GM12878 (cell line): ENCODE data around the gene PTPRN2. TPM values are rescaled to one million over a fixed set of nuclear protein-coding genes. Genes with fewer than 3 reads are reported as not detected.

Experiments used
- ATAC-seq: fragments of 200-7000 bp; cut with Tn5 transposase; 3 replicates; pipeline ENCODE4 v1.9.1; 2020; ENCODE audit warnings: mild to moderate bottlenecking, moderate library complexity
- BruUV-seq: library from RNA; stranded (reverse); fragments of 400-500 nt; replicated peaks from 2 replicates; lab custom pipeline; 2021; lab: Mats Ljungman, UMichigan
- CTCF ChIA-PET: fragments of 300-600 bp; sonication (Branson Sonifier 250); formaldehyde crosslinking; extraction: SDS; loops from one replicate; lab custom pipeline; 2021; ENCODE audit warnings: inconsistent platforms; lab: Yijun Ruan, JAX
- POLR2A ChIA-PET: fragments of 350-600 bp; formaldehyde crosslinking; extraction: SDS; loops from one replicate; lab custom pipeline; 2021; ENCODE audit warnings: inconsistent platforms; lab: Charles Lee
- RAD21 ChIA-PET: fragments of 300-600 bp; sonication (Branson Sonifier 250); formaldehyde crosslinking; loops from one replicate; lab custom pipeline; 2023; ENCODE audit warnings: antibody characterized with exemption; ENCODE audit not compliant: unreplicated experiment; lab: Charles Lee
- SMC1A ChIA-PET: fragments of 300-600 bp; sonication (Branson Sonifier 250); formaldehyde crosslinking; loops from one replicate; lab custom pipeline; 2023; ENCODE audit not compliant: unreplicated experiment, uncharacterized antibody; lab: Charles Lee
- DNase-seq: peaks from one replicate; pipeline ENCODE4 v3.0.0-alpha.2; 2011; ENCODE audit warnings: low read depth, low spot score
- FAIRE-seq: peaks from 3 replicates; lab custom pipeline; 2011; peaks lifted over from hg19 to GRCh38; lab: Jason Lieb, UNC
- H2AFZ ChIP-seq: 2 replicates; pipeline ENCODE4 v1.6.0; 2011; ENCODE audit warnings: low read depth, low read length, control low read depth; ENCODE audit not compliant: control insufficient read depth
- H3K27ac ChIP-seq: 2 replicates; pipeline ENCODE4 v1.5.1; 2011; ENCODE audit warnings: control low read depth; ENCODE audit not compliant: control insufficient read depth, insufficient read depth
- H3K27me3 ChIP-seq, 2 experiments: replicated peaks in 1 of 2; 2 replicates each; pipeline versions ENCODE4 v1.6.0 to v1.6.1; 2011; ENCODE audit warnings: low read length in 1 of 2; ENCODE audit not compliant: control insufficient read depth in 2 of 2, insufficient read depth in 2 of 2
- H3K36me3 ChIP-seq, 2 experiments: 2 replicates each; pipeline ENCODE4 v1.5.1; 2011; ENCODE audit warnings: low read length in 1 of 2; ENCODE audit not compliant: control insufficient read depth in 2 of 2, insufficient read depth in 2 of 2
- H3K4me1 ChIP-seq: 2 replicates; pipeline ENCODE4 v1.6.1; 2011; ENCODE audit warnings: mild to moderate bottlenecking, low read length, moderate library complexity, mixed read lengths; ENCODE audit not compliant: control insufficient read depth, insufficient read depth
- H3K4me2 ChIP-seq: 2 replicates; pipeline ENCODE4 v1.6.0; 2011; ENCODE audit warnings: control low read depth; ENCODE audit not compliant: control insufficient read depth, insufficient read depth
- H3K4me3 ChIP-seq: fragments of 200-600 bp; sonication (generic); 2 replicates; pipeline ENCODE4 v1.5.1; 2016
- H3K79me2 ChIP-seq: 2 replicates; pipeline ENCODE4 v1.6.0; 2011; ENCODE audit warnings: low read length; ENCODE audit not compliant: control insufficient read depth, insufficient read depth
- H3K9ac ChIP-seq: 2 replicates; pipeline ENCODE4 v1.8.0; 2011; ENCODE audit warnings: low read length, control low read depth, mixed read lengths; ENCODE audit not compliant: control insufficient read depth, insufficient read depth
- H3K9me3 ChIP-seq: replicated peaks from 3 replicates; pipeline ENCODE4 v1.5.1; 2011; ENCODE audit warnings: mild to moderate bottlenecking, low read length; ENCODE audit not compliant: control insufficient read depth, insufficient read depth
- H4K20me1 ChIP-seq: 2 replicates; pipeline ENCODE4 v1.6.0; 2011; ENCODE audit not compliant: control insufficient read depth, insufficient read depth
- BHLHE40 ChIP-seq, 2 experiments: fragments of 450-650 bp in 1 of 2; IDR thresholded peaks; 2 replicates each; pipeline ENCODE4 v1.6.1; 2011 to 2017; ENCODE audit warnings: low read depth in 2 of 2, borderline replicate concordance in 1 of 2, improper control_type of control experiment in 1 of 2, low read length in 1 of 2, mild to moderate bottlenecking in 1 of 2
- E4F1 ChIP-seq: fragments of 450-650 bp; IDR thresholded peaks from 2 replicates; pipeline ENCODE4 v1.6.1; 2018; ENCODE audit warnings: borderline replicate concordance, mild to moderate bottlenecking; ENCODE audit not compliant: partially characterized antibody
- EZH2 ChIP-seq: IDR thresholded peaks from 2 replicates; pipeline ENCODE4 v1.6.1; 2012; ENCODE audit warnings: low read depth, mild to moderate bottlenecking, control low read depth, inconsistent platforms, low read length, borderline replicate concordance; ENCODE audit not compliant: control insufficient read depth
- IRF4 ChIP-seq: IDR thresholded peaks from 2 replicates; pipeline ENCODE4 v1.6.1; 2011; ENCODE audit warnings: low read depth, low read length
- KDM1A ChIP-seq: fragments of 200-600 bp; sonication (generic); IDR thresholded peaks from 2 replicates; pipeline ENCODE4 v1.6.1; 2016; ENCODE audit warnings: borderline replicate concordance
- LARP7 ChIP-seq: fragments of 450-650 bp; IDR thresholded peaks from 2 replicates; pipeline ENCODE4 v1.6.1; 2017; ENCODE audit warnings: mild to moderate bottlenecking
- PKNOX1 ChIP-seq: fragments of 450-650 bp; IDR thresholded peaks from 2 replicates; pipeline ENCODE4 v1.6.1; 2016; ENCODE audit warnings: mild to moderate bottlenecking
- RAD51 ChIP-seq: fragments of 450-650 bp; IDR thresholded peaks from 2 replicates; pipeline ENCODE4 v1.6.1; 2016; ENCODE audit warnings: moderate library complexity, mild to moderate bottlenecking, inconsistent platforms
- TARDBP ChIP-seq: IDR thresholded peaks from 2 replicates; pipeline ENCODE4 v1.6.1; 2016; ENCODE audit warnings: borderline replicate concordance
- ZSCAN29 ChIP-seq: fragments of 450-650 bp; IDR thresholded peaks from 2 replicates; pipeline ENCODE4 v1.6.1; 2017; ENCODE audit warnings: mild to moderate bottlenecking, moderate library complexity
- WGBS: methylation state at CpG from one replicate; pipeline ENCODE4 v1.1.6; 2016; ENCODE audit warnings: low lambda C conversion rate; ENCODE audit not compliant: insufficient replicate concordance, insufficient coverage; ENCODE audit errors: missing lambda C conversion rate; 5-methylcytosine and 5-hydroxymethylcytosine counted together
- in situ Hi-C: fragments of 300-500 bp; cut with MboI; formaldehyde crosslinking; loops from 9 replicates; pipeline ENCODE4 v1.14.3; 2018; ENCODE audit warnings: mixed read lengths
- intact Hi-C: fragments of 100-400 bp; cut with micrococcal nuclease; formaldehyde crosslinking; loops from one replicate; pipeline ENCODE4 v1.14.2; 2022; ENCODE audit not compliant: unreplicated experiment
- polyA plus RNA-seq, 11 experiments: library from polyadenylated mRNA; depleted of rRNA in 4 of 11; unstranded in 6 of 11; stranded (reverse) in 5 of 11; fragments of >200 nt; fragmentation: Nextera tagmentation in 4 of 11; fragmentation: Illumina TruSeq in 1 of 11; extraction: Ambion mirVana in 4 of 11; extraction: Trizol in 1 of 11; gene quantifications; 1 replicate in 1 of 11; 2 replicates in 10 of 11; pipeline versions ENCODE4 v1.2.1 to v1.2.3, GENCODE V29; 2011 to 2016; ENCODE audit warnings: inconsistent platforms in 2 of 11, missing spikeins in 2 of 11, low read depth in 1 of 11
- total RNA-seq, 4 experiments: library from RNA; depleted of rRNA in 3 of 4; stranded (reverse); fragments of >200 nt in 3 of 4; fragmentation: Illumina TruSeq in 1 of 4; extraction: Trizol in 1 of 4; gene quantifications; 2 replicates each; pipeline versions ENCODE4 v1.2.1 to v1.2.3, GENCODE V29; 2013 to 2021
- TF ChIP-seq, protein P1 (sequence below): fragments of 450-650 bp; formaldehyde crosslinking; IDR thresholded peaks from 2 replicates; pipeline ENCODE4 v1.5.0; 2022; ENCODE audit warnings: mild to moderate bottlenecking, missing genetic modification characterization
- TF ChIP-seq, protein P2 (sequence below): IDR thresholded peaks from 2 replicates; pipeline ENCODE4 v1.6.1; 2011; ENCODE audit warnings: low read depth, low read length, improper control_type of control experiment, borderline replicate concordance
- TF ChIP-seq, protein P3 (sequence below): fragments of 450-650 bp; IDR thresholded peaks from 2 replicates; pipeline ENCODE4 v1.6.1; 2017; ENCODE audit warnings: mild to moderate bottlenecking, moderate library complexity

The PTPRN2 gene
- total and polyA plus RNA-seq, 10 of the 15 experiments (the other 5 are each of a cell fraction or from before 2014, with no cell fraction given), result 5.4 TPM; not detected in 9

- DNase-seq (no peak), FAIRE-seq (no peak), ATAC-seq (no peak)
- no peak overlapping the region for H3K9ac ChIP-seq
- H3K27ac ChIP-seq, result no peak overlapping the region
- H3K27me3 ChIP-seq, result no peaks in the 10 kb centered on the region
- intact Hi-C loops, result no loop called here
- no TSS peak for BruUV-seq
- RAD21 ChIA-PET, result no interaction called here
- POLR2A ChIA-PET, result no interaction called here
- H4K20me1 ChIP-seq, result no peaks in the 10 kb centered on the region
- H3K4me2 ChIP-seq, result no peak overlapping the region
- no peaks in the 10 kb centered on the region; the same call in 2 of the 3 replicates for H3K9me3 ChIP-seq
- no peaks in the 10 kb centered on the region for H3K36me3 ChIP-seq
- no peaks in the 10 kb centered on the region for H3K4me1 ChIP-seq
- in situ Hi-C loops, result no loop called here
- no peak overlapping the region for H3K4me3 ChIP-seq
- SMC1A ChIA-PET, result no interaction called here
- H2AFZ ChIP-seq, result no peak overlapping the region
- no peaks in the 10 kb centered on the region for H3K79me2 ChIP-seq
- CTCF ChIA-PET, result no interaction called here
- 3% methylated on average over 4 of the region's 4 CpGs for WGBS
- TF ChIP-seq BHLHE40 (IDR thresholded peaks at IDR 0.05; ENCODE audit: borderline replicate concordance in 1 of 2, low read depth in 2 of 2, low read length in 1 of 2), result no peak
- no peak for TF ChIP-seq IRF4
- TF ChIP-seq, protein P1, sequence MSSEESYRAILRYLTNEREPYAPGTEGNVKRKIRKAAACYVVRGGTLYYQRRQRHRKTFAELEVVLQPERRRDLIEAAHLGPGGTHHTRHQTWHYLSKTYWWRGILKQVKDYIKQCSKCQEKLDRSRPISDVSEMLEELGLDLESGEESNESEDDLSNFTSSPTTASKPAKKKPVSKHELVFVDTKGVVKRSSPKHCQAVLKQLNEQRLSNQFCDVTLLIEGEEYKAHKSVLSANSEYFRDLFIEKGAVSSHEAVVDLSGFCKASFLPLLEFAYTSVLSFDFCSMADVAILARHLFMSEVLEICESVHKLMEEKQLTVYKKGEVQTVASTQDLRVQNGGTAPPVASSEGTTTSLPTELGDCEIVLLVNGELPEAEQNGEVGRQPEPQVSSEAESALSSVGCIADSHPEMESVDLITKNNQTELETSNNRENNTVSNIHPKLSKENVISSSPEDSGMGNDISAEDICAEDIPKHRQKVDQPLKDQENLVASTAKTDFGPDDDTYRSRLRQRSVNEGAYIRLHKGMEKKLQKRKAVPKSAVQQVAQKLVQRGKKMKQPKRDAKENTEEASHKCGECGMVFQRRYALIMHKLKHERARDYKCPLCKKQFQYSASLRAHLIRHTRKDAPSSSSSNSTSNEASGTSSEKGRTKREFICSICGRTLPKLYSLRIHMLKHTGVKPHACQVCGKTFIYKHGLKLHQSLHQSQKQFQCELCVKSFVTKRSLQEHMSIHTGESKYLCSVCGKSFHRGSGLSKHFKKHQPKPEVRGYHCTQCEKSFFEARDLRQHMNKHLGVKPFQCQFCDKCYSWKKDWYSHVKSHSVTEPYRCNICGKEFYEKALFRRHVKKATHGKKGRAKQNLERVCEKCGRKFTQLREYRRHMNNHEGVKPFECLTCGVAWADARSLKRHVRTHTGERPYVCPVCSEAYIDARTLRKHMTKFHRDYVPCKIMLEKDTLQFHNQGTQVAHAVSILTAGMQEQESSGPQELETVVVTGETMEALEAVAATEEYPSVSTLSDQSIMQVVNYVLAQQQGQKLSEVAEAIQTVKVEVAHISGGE (CRISPR knock-in tag), result no peak
- no peak for TF ChIP-seq LARP7
- no peak for TF ChIP-seq E4F1
- TF ChIP-seq TARDBP, result no peak
- no peak for TF ChIP-seq RAD51
- TF ChIP-seq PKNOX1, result no peak
- TF ChIP-seq, protein P2, sequence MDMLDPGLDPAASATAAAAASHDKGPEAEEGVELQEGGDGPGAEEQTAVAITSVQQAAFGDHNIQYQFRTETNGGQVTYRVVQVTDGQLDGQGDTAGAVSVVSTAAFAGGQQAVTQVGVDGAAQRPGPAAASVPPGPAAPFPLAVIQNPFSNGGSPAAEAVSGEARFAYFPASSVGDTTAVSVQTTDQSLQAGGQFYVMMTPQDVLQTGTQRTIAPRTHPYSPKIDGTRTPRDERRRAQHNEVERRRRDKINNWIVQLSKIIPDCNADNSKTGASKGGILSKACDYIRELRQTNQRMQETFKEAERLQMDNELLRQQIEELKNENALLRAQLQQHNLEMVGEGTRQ, result no peak
- TF ChIP-seq, protein P3, sequence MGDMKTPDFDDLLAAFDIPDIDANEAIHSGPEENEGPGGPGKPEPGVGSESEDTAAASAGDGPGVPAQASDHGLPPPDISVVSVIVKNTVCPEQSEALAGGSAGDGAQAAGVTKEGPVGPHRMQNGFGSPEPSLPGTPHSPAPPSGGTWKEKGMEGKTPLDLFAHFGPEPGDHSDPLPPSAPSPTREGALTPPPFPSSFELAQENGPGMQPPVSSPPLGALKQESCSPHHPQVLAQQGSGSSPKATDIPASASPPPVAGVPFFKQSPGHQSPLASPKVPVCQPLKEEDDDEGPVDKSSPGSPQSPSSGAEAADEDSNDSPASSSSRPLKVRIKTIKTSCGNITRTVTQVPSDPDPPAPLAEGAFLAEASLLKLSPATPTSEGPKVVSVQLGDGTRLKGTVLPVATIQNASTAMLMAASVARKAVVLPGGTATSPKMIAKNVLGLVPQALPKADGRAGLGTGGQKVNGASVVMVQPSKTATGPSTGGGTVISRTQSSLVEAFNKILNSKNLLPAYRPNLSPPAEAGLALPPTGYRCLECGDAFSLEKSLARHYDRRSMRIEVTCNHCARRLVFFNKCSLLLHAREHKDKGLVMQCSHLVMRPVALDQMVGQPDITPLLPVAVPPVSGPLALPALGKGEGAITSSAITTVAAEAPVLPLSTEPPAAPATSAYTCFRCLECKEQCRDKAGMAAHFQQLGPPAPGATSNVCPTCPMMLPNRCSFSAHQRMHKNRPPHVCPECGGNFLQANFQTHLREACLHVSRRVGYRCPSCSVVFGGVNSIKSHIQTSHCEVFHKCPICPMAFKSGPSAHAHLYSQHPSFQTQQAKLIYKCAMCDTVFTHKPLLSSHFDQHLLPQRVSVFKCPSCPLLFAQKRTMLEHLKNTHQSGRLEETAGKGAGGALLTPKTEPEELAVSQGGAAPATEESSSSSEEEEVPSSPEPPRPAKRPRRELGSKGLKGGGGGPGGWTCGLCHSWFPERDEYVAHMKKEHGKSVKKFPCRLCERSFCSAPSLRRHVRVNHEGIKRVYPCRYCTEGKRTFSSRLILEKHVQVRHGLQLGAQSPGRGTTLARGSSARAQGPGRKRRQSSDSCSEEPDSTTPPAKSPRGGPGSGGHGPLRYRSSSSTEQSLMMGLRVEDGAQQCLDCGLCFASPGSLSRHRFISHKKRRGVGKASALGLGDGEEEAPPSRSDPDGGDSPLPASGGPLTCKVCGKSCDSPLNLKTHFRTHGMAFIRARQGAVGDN, result no peak
- no peak for TF ChIP-seq ZSCAN29
- TF ChIP-seq EZH2, result no peak
- TF ChIP-seq KDM1A, result no peak
Measured at GRCh38 chr7:158375034-158375433, 212.6 kb downstream of the PTPRN2 start.
